ENCODE results near the gene DNAH7.

DNAH7 gene

GRCh38 chr2:195722075-195722474 lies 346.6 kb downstream of the DNAH7 start:
- DNase-seq (ENCODE audit: insufficient read length, low spot score) (no peak), FAIRE-seq (no peak)
- no peak for TF ChIP-seq CTCF (IDR thresholded peaks at IDR 0.05; ENCODE audit: insufficient read depth, missing control alignments)

GRCh38 chr2:195721042-195721441 lies 347.6 kb downstream of the DNAH7 start:
- FAIRE-seq (no peak), DNase-seq (ENCODE audit: insufficient read length, low spot score) (no peak)
- no peak for TF ChIP-seq CTCF (IDR thresholded peaks at IDR 0.05; ENCODE audit: insufficient read depth, missing control alignments)

GRCh38 chr2:195716466-195716865 lies 352.2 kb downstream of the DNAH7 start:
- DNase-seq (ENCODE audit: insufficient read length, low spot score) (no peak), FAIRE-seq (no peak)
- TF ChIP-seq CTCF (IDR thresholded peaks at IDR 0.05; ENCODE audit: insufficient read depth, missing control alignments) = no peak

GRCh38 chr2:195711478-195711877 lies 357.2 kb downstream of the DNAH7 start:
- DNase-seq (ENCODE audit: insufficient read length, low spot score) (no peak), FAIRE-seq (no peak)
- TF ChIP-seq CTCF (IDR thresholded peaks at IDR 0.05; ENCODE audit: insufficient read depth, missing control alignments) = no peak

GRCh38 chr2:195709901-195710806 lies 358.5 kb downstream of the DNAH7 start:
- FAIRE-seq (no peak), DNase-seq (ENCODE audit: insufficient read length, low spot score) (no peak)
- no peak for TF ChIP-seq CTCF (IDR thresholded peaks at IDR 0.05; ENCODE audit: insufficient read depth, missing control alignments)

- no peak for TF ChIP-seq CTCF (IDR thresholded peaks at IDR 0.05; ENCODE audit: insufficient read depth, missing control alignments)
- FAIRE-seq (no peak), DNase-seq (ENCODE audit: insufficient read length, low spot score) (no peak)
Observed at GRCh38 chr2:195706161-195706900, 362.3 kb downstream of the DNAH7 start.
